Rectal smooth muscle tissue (tissue), 1 donor: ENCODE results near the gene NXF1.

Experiments used
- H3K27ac ChIP-seq: one replicate; pipeline ENCODE4 v1.7.0; 2013; ENCODE audit warnings: low read depth, low read length, inconsistent platforms
- H3K27me3 ChIP-seq: one replicate; pipeline ENCODE4 v1.7.0; 2013; ENCODE audit warnings: low read length; ENCODE audit not compliant: control insufficient read depth, insufficient read depth
- H3K36me3 ChIP-seq: one replicate; pipeline ENCODE4 v1.7.0; 2013; ENCODE audit warnings: low read length; ENCODE audit not compliant: control insufficient read depth, insufficient read depth
- H3K4me1 ChIP-seq: one replicate; pipeline ENCODE4 v1.7.0; 2013; ENCODE audit warnings: low read length; ENCODE audit not compliant: control insufficient read depth, insufficient read depth
- H3K4me3 ChIP-seq: one replicate; pipeline ENCODE4 v1.7.0; 2013; ENCODE audit warnings: low read length
- H3K9ac ChIP-seq: one replicate; pipeline ENCODE4 v1.7.0; 2013; ENCODE audit warnings: low read length

NXF1 gene

DNA sequence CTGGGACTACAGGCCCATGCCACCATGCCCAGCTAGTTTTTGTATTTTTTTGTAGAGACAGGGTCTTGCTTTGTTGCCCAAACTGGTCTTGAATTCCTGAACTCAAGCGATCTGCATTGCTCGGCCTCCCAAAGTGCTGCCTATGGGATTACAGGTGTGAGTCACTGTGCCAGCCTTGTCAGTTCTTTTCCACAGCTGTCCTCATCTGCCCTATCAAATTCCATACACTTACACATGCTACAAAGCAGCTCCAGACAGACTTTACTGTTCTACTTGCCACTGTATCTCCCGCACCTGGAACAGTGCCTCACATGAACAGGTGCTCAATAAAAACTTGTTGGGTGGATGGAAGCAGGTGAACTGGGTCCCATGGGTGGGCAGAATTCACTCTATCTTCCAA, 18.4 kb upstream of the NXF1 start:
- H3K36me3 ChIP-seq, result peaks cover 38% of the 10 kb centered on the region
- H3K4me1 ChIP-seq, result no peaks in the 10 kb centered on the region
- H3K27ac ChIP-seq, result no peak overlapping the region
- H3K9ac ChIP-seq, result no peak overlapping the region
- no peaks in the 10 kb centered on the region for H3K27me3 ChIP-seq
- no peak overlapping the region for H3K4me3 ChIP-seq

DNA sequence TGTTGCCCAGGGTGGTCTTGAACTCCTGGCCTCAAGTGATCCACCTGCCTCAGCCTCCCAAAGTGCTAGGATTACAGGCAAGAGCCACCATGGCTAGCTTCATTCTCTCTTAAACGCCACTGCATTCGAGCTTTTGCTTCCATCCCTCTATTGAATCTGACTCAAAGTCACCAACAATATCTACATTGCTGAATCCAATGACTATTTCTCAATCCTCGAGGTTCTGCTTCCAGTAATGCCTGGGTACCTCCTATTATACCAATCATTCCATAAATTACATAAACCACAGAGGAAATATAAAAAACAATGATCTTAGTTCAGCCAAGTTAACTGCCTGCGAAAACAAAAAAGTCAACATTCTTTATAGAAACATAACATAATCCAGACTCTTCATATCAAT, 11.9 kb upstream of the NXF1 start:
- no peak overlapping the region for H3K27ac ChIP-seq

DNA sequence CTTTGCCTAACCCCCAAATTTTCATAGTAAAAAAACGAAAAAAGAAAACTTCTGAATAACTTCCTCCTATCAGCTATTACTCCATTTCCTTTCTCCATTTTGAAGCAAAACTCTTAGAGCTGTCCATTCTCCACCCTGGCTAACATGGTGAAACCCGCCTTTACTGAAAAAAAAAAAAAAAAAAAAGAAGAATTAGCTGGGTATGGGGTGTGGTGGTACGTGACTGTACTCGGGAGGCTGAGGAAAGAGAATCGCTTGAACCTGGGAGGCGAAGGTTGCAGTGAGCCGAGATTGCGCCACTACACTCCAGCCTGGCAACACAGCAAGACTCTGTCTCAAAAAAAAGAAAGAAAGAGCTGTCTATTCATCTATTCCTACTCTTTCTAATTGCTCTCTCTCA, 11.3 kb upstream of the NXF1 start:
- Histone ChIP-seq H3K36me3 (no peaks in the 10 kb centered on the region), H3K9ac (no peak overlapping the region), H3K27ac (no peak overlapping the region), H3K27me3 (no peaks in the 10 kb centered on the region), H3K4me3 (no peak overlapping the region), H3K4me1 (no peaks in the 10 kb centered on the region)

More for the DNA sequence above, 11.9 kb upstream of the NXF1 start:
- no peaks in the 10 kb centered on the region for H3K27me3 ChIP-seq
- H3K9ac ChIP-seq, result no peak overlapping the region
- no peak overlapping the region for H3K4me3 ChIP-seq
- H3K36me3 ChIP-seq, result peaks cover 2% of the 10 kb centered on the region
- no peaks in the 10 kb centered on the region for H3K4me1 ChIP-seq

DNA sequence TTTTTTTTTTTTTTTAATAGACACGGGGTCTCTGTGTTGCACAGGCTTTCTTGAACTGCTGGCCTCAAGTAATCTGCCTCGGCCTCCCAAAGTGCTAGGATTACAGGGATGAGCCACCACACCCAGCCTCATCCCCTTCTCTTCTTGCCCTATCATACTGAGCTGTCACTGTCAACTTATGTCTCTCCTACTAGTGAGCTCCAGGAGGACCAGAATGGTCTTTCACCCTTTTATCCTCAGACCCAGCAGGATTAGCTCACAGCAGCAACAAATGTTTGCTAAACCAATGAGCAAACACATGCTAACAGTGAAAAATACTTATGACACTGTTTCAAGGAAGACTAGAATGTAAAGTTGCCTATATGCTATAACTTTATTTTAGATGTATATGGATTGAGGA, 6.4 kb upstream of the NXF1 start:
- Histone ChIP-seq H3K4me3 (no peak overlapping the region), H3K27me3 (no peaks in the 10 kb centered on the region), H3K4me1 (no peaks in the 10 kb centered on the region), H3K9ac (no peak overlapping the region), H3K36me3 (peaks cover 2% of the 10 kb centered on the region), H3K27ac (no peak overlapping the region)

DNA sequence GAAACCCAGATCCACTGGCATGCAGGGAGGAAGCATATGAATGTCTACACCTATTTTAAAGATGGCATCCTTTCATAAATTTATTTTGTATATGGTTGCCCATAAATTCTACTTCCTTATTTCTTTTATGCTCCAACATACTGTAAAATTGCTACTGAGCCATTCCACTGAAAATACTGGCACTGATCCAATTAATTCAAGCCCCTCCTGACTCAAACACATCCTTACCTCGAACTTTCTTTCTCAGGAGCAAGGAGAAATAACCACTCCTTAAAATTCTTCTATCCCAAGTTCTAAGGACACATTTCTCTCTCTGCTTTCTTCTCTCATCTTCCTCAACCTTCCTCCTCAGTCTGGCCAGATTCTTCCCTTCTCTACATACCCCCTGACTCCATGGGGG, 5.5 kb upstream of the NXF1 start:
- no peak overlapping the region for H3K27ac ChIP-seq
- H3K4me3 ChIP-seq, result no peak overlapping the region
- H3K27me3 ChIP-seq, result no peaks in the 10 kb centered on the region
- no peaks in the 10 kb centered on the region for H3K4me1 ChIP-seq
- H3K9ac ChIP-seq, result no peak overlapping the region
- H3K36me3 ChIP-seq, result peaks cover 2% of the 10 kb centered on the region

DNA sequence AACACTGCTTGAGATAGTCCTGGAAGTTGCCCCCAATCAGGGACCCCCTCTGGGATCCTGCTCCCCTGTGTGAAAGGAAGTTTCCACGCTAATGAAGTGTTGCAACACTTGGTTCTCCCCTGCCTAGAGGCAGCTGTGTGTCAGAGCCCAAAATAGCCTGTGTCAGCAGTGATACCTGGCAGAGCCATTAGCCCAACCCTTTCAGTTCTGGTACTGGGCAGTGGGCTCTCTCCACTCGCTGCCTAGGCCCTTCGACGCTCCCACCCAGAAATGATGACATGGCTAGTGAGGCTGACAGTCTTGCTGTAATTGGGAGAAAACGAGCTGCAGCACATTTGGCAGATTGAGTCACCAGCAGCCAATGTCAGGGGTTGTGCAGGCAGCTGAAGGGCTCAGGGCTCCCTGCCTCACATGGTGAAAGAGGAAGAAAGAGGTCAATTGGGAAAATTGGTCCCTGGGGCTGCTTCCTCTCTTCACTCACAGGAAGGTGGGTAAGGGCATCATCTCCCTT, 1.4 kb upstream of the NXF1 start:
- H3K27me3 ChIP-seq, result no peaks in the 10 kb centered on the region
- H3K4me1 ChIP-seq, result peaks cover 11% of the 10 kb centered on the region
- H3K4me3 ChIP-seq, result no peak overlapping the region
- no peak overlapping the region for H3K9ac ChIP-seq
- no peak overlapping the region for H3K27ac ChIP-seq
- H3K36me3 ChIP-seq, result peaks cover 14% of the 10 kb centered on the region

DNA sequence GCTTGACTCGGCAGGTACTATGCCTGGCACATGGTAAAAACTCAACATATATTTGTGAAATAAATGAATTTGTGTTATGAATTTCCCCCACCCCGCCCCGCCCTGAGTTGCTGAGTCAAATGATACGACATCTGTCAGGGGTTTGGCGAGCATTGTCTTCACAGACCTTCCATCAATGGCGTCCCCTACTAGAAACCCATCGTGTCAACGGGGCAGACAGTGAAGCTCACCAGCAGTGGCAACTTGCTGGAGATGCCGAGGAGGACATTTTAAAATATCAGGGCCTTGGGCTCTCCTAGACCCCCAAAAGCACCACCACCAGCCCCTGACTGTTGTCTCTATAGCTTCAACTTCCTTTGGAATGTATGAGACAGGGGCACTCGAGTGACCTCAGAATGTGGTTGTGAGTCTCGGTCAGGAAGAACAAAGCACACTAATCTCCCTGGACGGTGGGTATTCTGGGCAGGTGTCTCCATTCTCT, 761 bp upstream of the NXF1 start:
- H3K4me1 ChIP-seq, result peaks cover 11% of the 10 kb centered on the region
- no peaks in the 10 kb centered on the region for H3K27me3 ChIP-seq
- no peak overlapping the region for H3K9ac ChIP-seq
- H3K27ac ChIP-seq, result no peak overlapping the region
- H3K4me3 ChIP-seq, result peak overlapping the region; percentile 95
- peaks cover 20% of the 10 kb centered on the region for H3K36me3 ChIP-seq

DNA sequence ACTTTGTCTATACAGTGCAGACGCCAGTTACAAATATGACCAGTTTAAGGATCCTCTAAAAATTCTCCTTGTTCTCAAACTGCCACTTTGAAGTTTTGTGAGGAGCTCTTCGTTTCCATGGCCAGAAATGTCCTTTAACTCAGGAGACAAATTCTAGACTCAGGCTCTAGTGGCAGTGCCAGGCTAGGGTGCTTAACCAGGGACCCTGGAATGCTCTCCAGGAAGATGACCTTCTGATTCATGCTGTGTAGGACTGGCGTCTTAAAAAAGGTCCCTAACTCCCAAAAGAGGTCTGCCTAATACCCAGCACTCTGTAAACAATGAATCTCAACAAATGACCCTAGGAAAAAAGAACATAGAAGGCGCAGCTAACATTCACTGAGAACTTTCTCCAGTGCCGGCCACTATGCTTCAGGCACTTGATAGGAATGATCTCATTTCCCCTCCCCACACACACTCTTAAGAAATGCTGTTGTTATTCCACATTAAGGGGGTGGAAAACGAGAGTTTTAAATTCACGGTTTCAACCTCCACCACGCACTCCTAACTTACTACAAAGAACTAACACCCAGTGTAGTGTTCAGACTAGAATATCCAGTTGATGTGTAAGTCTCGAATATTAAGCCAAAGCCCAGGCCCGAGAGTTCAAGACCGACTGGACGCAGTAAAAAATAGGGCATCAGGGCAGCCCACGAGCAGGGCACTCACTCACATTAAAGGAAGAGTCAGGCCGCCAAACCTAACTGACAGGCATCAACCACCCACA, 747 bp downstream of the NXF1 start:
- Histone ChIP-seq H3K9ac (peak overlapping the region; percentile 91), H3K4me1 (peaks cover 11% of the 10 kb centered on the region), H3K27me3 (no peaks in the 10 kb centered on the region), H3K4me3 (peak overlapping the region; percentile 95), H3K27ac (peak overlapping the region; percentile 91), H3K36me3 (peaks cover 35% of the 10 kb centered on the region)

DNA sequence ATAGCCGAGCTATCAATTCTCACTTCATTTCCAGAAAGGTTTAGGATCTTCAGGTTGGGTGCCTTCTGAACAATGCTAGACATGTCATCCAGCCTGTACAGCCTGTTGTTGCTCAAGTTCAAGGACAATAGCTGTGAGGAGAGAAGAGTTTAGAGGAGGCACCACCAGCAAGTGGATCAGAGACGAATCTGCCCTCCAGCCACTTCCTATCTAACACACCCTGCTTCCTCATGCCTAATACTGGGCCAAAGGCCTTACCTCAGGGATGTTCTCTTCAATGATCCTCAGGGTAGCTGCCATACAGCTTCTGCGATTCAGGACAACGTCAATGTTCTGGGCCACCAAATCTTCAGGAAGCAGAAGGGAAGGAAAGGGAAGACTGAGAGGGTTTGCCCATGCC, 4.2 kb downstream of the NXF1 start:
- no peaks in the 10 kb centered on the region for H3K27me3 ChIP-seq
- peaks cover 11% of the 10 kb centered on the region for H3K4me1 ChIP-seq
- H3K4me3 ChIP-seq, result no peak overlapping the region
- H3K27ac ChIP-seq, result no peak overlapping the region
- peaks cover 58% of the 10 kb centered on the region for H3K36me3 ChIP-seq
- H3K9ac ChIP-seq, result no peak overlapping the region

DNA sequence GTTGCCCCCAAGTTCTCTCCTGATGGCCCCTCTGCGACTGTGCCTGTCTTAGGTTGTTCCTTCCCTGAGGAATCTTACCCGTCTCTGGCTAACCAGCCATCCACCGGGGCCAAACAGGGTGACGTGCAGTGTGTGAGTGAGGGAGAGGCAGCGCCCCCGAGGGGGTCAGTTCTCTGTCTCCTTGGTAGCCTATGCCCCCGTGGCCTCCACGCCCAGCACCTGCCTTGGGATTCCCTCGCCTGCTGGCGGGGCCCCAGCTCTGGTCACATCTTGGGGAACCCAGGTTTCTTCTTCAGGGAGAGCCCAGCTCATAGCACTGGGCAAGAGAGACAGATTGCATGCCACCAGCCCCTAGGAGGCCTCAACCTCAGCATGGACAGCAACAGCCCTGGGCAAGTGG, 5.8 kb downstream of the NXF1 start:
- H3K36me3 ChIP-seq, result peaks cover 73% of the 10 kb centered on the region
- no peak overlapping the region for H3K4me3 ChIP-seq
- H3K4me1 ChIP-seq, result peaks cover 10% of the 10 kb centered on the region
- H3K27me3 ChIP-seq, result no peaks in the 10 kb centered on the region
- H3K9ac ChIP-seq, result no peak overlapping the region
- H3K27ac ChIP-seq, result no peak overlapping the region

DNA sequence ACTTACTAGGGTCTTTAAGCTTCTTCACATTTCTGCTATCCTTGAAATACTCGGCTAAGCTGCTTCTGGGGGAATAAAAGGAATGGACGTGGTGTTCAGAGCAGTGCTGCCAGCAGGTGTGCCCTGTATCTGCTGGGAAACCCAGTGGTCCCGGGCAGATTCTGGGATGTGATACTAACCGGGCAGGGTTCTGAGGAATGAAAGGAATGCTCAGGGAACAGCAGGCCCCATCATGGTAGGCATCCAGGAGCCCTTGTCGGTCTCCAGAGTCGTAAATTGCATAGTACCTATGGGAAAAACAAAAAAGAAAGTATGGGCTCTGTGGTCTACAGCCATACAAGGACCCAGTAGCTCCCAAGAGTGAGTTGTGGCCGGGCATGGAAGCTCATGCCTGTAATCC, 9.0 kb downstream of the NXF1 start:
- no peak overlapping the region for H3K9ac ChIP-seq
- H3K27me3 ChIP-seq, result no peaks in the 10 kb centered on the region
- no peak overlapping the region for H3K27ac ChIP-seq
- H3K4me1 ChIP-seq, result peaks cover 7% of the 10 kb centered on the region
- no peak overlapping the region for H3K4me3 ChIP-seq
- peaks cover 60% of the 10 kb centered on the region for H3K36me3 ChIP-seq

DNA sequence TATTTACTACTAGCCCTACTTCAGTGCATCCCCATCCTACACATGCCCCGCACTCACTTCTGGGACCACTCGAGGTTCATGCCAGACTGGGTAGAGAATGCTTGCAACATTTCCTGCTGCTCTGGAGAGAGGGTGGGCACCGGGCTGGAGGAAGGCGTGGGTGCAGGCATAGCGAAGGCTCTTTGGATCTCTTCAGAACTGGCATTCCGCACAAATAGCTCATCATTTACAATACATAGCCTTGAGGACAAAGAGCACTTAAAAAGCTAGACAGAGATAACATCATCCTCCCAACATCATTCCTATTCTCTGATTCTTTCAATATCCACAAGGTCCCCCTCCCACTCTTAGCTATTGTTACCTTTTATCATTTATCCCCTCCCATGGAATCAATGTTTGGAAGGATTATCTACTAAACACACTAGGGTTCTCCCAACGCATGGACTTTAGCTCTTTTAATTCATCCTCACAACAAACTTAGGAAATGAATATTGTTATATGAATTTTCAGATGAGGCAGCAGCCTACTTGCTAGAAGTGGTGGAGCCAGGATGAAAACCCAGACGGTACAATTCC, 11.0 kb downstream of the NXF1 start:
- no peak overlapping the region for H3K4me3 ChIP-seq
- no peaks in the 10 kb centered on the region for H3K27me3 ChIP-seq
- no peak overlapping the region for H3K9ac ChIP-seq
- no peak overlapping the region for H3K27ac ChIP-seq
- H3K36me3 ChIP-seq, result peaks cover 50% of the 10 kb centered on the region
- H3K4me1 ChIP-seq, result peaks cover 9% of the 10 kb centered on the region

DNA sequence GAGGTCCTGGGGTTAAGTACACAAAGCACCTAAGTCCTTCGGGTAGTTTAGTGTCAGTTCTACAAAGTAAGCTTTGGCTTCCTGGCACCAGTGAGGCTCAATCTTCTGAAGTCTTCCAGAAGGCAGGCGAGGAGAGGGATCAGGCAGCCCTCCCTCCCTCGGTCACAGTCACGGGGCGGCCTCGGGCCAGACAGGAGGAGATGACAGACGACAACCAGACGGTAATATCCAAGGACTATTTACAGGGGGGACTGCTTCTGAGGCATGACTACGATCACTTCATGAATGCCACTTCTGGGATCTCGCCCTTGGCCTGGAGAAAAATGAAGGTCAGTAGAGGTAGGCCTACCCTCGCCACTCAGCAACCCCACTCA, 13.1 kb downstream of the NXF1 start:
- Histone ChIP-seq H3K27ac (peak overlapping the region; percentile 82), H3K36me3 (peaks cover 40% of the 10 kb centered on the region), H3K4me3 (peak overlapping the region; percentile 97), H3K4me1 (peaks cover 9% of the 10 kb centered on the region), H3K27me3 (no peaks in the 10 kb centered on the region), H3K9ac (no peak overlapping the region)
